Brain microvascular endothelial cell (primary cell): ENCODE results near the gene LARP4B.
A peak's percentile ranks its signal among the peaks of the same experiment; 100 is the strongest.

Source experiments
- DNase-seq: peaks from one replicate; pipeline ENCODE4 v3.0.0-alpha.2; 2020
- H3K27ac ChIP-seq: fragments of 250-450 bp; sonication (Bioruptor Pico); 2 replicates; pipeline ENCODE4 v1.5.1; 2020; ENCODE audit warnings: mild to moderate bottlenecking, moderate library complexity
- H3K27me3 ChIP-seq: fragments of 250-450 bp; sonication (Bioruptor Pico); replicated peaks from 2 replicates; pipeline ENCODE4 v1.5.1; 2020; ENCODE audit warnings: mild to moderate bottlenecking
- H3K36me3 ChIP-seq: fragments of 250-450 bp; sonication (Bioruptor Pico); replicated peaks from 2 replicates; pipeline ENCODE4 v1.5.1; 2020; ENCODE audit warnings: mild to moderate bottlenecking
- H3K4me3 ChIP-seq: 2 replicates; pipeline ENCODE4 v1.5.1; 2011; ENCODE audit warnings: low read depth, mild to moderate bottlenecking, control low read depth, low read length, moderate library complexity
- CTCF ChIP-seq: IDR thresholded peaks from 2 replicates; pipeline ENCODE4 v1.5.1; 2011; ENCODE audit warnings: low read depth, mild to moderate bottlenecking, moderate library complexity, low read length, control low read depth, inconsistent platforms; ENCODE audit errors: missing control alignments
- in situ Hi-C: cut with HindIII; loops from 2 replicates; pipeline ENCODE4 v1.10.0; 2017; ENCODE audit warnings: low sequenced_read_pairs, low pct_ligation_motif_present

LARP4B gene

GRCh38 chr10:816091-816477 is 115.4 kb downstream of the LARP4B start:
- peaks cover 77% of the 10 kb centered on the region for H3K36me3 ChIP-seq
- TF ChIP-seq CTCF = no peak

GRCh38 chr10:815338-816090 is 116.0 kb downstream of the LARP4B start:
- no peaks in the 10 kb centered on the region for H3K27me3 ChIP-seq
- DNase-seq = no peak
- H3K27ac ChIP-seq = no peak overlapping the region
- H3K36me3 ChIP-seq = peaks cover 74% of the 10 kb centered on the region
- TF ChIP-seq CTCF = peak; percentile 46
- in situ Hi-C loops = no loop called here
- no peak overlapping the region for H3K4me3 ChIP-seq

More at GRCh38 chr10:816091-816477, 115.4 kb downstream of the LARP4B start:
- Histone ChIP-seq H3K27ac (no peak overlapping the region), H3K4me3 (no peak overlapping the region), H3K27me3 (no peaks in the 10 kb centered on the region)
- DNase-seq = no peak
- in situ Hi-C loops = no loop called here

- in situ Hi-C loops = no loop called here
- Histone ChIP-seq H3K4me3 (no peak overlapping the region), H3K27ac (no peak overlapping the region), H3K36me3 (peaks cover 72% of the 10 kb centered on the region), H3K27me3 (no peaks in the 10 kb centered on the region)
- no peak for DNase-seq
- TF ChIP-seq CTCF = no peak
Observed at GRCh38 chr10:814536-815302, 116.8 kb downstream of the LARP4B start.

GRCh38 chr10:813286-813685 is 118.2 kb downstream of the LARP4B start:
- Histone ChIP-seq H3K27me3 (no peaks in the 10 kb centered on the region), H3K4me3 (no peak overlapping the region), H3K36me3 (peaks cover 71% of the 10 kb centered on the region), H3K27ac (no peak overlapping the region)
- DNase-seq = no peak
- TF ChIP-seq CTCF = no peak
- in situ Hi-C loops = no loop called here

GRCh38 chr10:812787-813186 is 118.7 kb downstream of the LARP4B start:
- Histone ChIP-seq H3K27ac (no peak overlapping the region), H3K36me3 (peaks cover 73% of the 10 kb centered on the region), H3K4me3 (no peak overlapping the region), H3K27me3 (no peaks in the 10 kb centered on the region)
- TF ChIP-seq CTCF = no peak
- in situ Hi-C loops = no loop called here
- DNase-seq = no peak
